Neural cell (in vitro differentiated cells): Measurements from ENCODE around the gene CD226. TPM values are rescaled to one million over a fixed set of nuclear protein-coding genes. Genes with fewer than 3 reads are reported as not detected.
"Not testable (repeated sequence)": the region's sequence is repeated elsewhere in the genome, so short reads cannot be mapped to it uniquely, and the experiment has no call there.

ENCODE experiments used
- H2AFZ ChIP-seq: fragments of 200-600, 300-800 bp; sonication (generic), shearing (Covaris generic); 2 replicates; pipeline ENCODE4 v1.6.0; 2014; ENCODE audit warnings: low read depth, mild to moderate bottlenecking, antibody characterized with exemption, low read length, moderate library complexity
- H3F3A ChIP-seq: fragments of 200-600 bp; shearing (Covaris generic); 2 replicates; pipeline ENCODE4 v1.6.1; 2016; ENCODE audit warnings: mild to moderate bottlenecking, moderate library complexity, mixed read lengths, antibody characterized with exemption, low read length; ENCODE audit not compliant: insufficient read depth, poor library complexity, severe bottlenecking
- H3K27ac ChIP-seq: fragments of 200-600, 300-800 bp; sonication (generic), shearing (Covaris generic); 2 replicates; pipeline ENCODE4 v1.5.1; 2014; ENCODE audit warnings: mild to moderate bottlenecking, low read length, moderate library complexity
- H3K27me3 ChIP-seq: fragments of 300-800, 200-600 bp; sonication (generic), shearing (Covaris generic); 2 replicates; pipeline ENCODE4 v1.6.0; 2014; ENCODE audit warnings: mild to moderate bottlenecking, low read depth, low read length, moderate library complexity; ENCODE audit not compliant: insufficient read depth
- H3K36me3 ChIP-seq: fragments of 300-800, 200-600 bp; sonication (generic), shearing (Covaris generic); 2 replicates; pipeline ENCODE4 v1.5.1; 2014; ENCODE audit warnings: mild to moderate bottlenecking, antibody characterized with exemption, low read length, moderate library complexity; ENCODE audit not compliant: insufficient read depth
- H3K4me2 ChIP-seq: fragments of 300-800, 200-600 bp; sonication (generic), shearing (Covaris generic); 2 replicates; pipeline ENCODE4 v1.6.0; 2014; ENCODE audit warnings: mild to moderate bottlenecking, low read length
- H3K4me3 ChIP-seq: fragments of 300-800, 200-600 bp; sonication (generic), shearing (Covaris generic); 2 replicates; pipeline ENCODE4 v1.5.1; 2014; ENCODE audit warnings: mild to moderate bottlenecking, low read length, moderate library complexity
- H3K79me2 ChIP-seq: fragments of 200-600 bp; shearing (Covaris generic); replicated peaks from 2 replicates; pipeline ENCODE4 v1.6.0; 2014; ENCODE audit warnings: mild to moderate bottlenecking, low read length, moderate library complexity; ENCODE audit not compliant: insufficient read depth
- H3K9ac ChIP-seq: fragments of 300-800, 200-600 bp; sonication (generic), shearing (Covaris generic); 2 replicates; pipeline ENCODE4 v1.6.1; 2016; ENCODE audit warnings: mild to moderate bottlenecking, low read length, mixed read lengths
- H3K9me2 ChIP-seq: fragments of 200-600 bp; shearing (Covaris generic); 2 replicates; pipeline ENCODE4 v1.6.1; 2016; ENCODE audit warnings: mild to moderate bottlenecking, low read length, mixed read lengths; ENCODE audit not compliant: insufficient read depth
- H3K9me3 ChIP-seq: fragments of 200-600, 300-800 bp; sonication (generic), shearing (Covaris generic); 2 replicates; pipeline ENCODE4 v1.6.1; 2016; ENCODE audit warnings: mild to moderate bottlenecking, mixed run types, low read length, moderate library complexity, mixed read lengths
- H4K20me1 ChIP-seq: fragments of 200-600 bp; shearing (Covaris generic); 2 replicates; pipeline ENCODE4 v1.6.1; 2016; ENCODE audit warnings: mild to moderate bottlenecking, mixed run types; ENCODE audit not compliant: insufficient read depth
- CTCF ChIP-seq: fragments of 450-650 bp; IDR thresholded peaks from 2 replicates; pipeline ENCODE4 v1.5.1; 2014; ENCODE audit warnings: antibody characterized with exemption, mild to moderate bottlenecking, moderate library complexity; ENCODE audit not compliant: poor library complexity, severe bottlenecking
- EP300 ChIP-seq: fragments of 450-650 bp; conservative IDR thresholded peaks from 2 replicates; pipeline ENCODE4 v1.6.1; 2014; ENCODE audit warnings: antibody characterized with exemption, mild to moderate bottlenecking, moderate library complexity; ENCODE audit not compliant: poor library complexity, severe bottlenecking
- EZH2 ChIP-seq: fragments of 200-600, 300-800 bp; shearing (Covaris generic), sonication (generic); IDR thresholded peaks from 2 replicates; pipeline ENCODE4 v1.6.1; 2014; ENCODE audit warnings: antibody characterized with exemption, low read length, borderline replicate concordance, mild to moderate bottlenecking; ENCODE audit not compliant: insufficient read depth, poor library complexity, severe bottlenecking
- MXI1 ChIP-seq: fragments of 450-650 bp; conservative IDR thresholded peaks from 2 replicates; pipeline ENCODE4 v1.6.1; 2014; ENCODE audit warnings: antibody characterized with exemption, mild to moderate bottlenecking; ENCODE audit not compliant: poor library complexity, severe bottlenecking
- POLR2AphosphoS5 ChIP-seq: IDR thresholded peaks from 2 replicates; pipeline ENCODE4 v1.6.1; 2012
- RAD21 ChIP-seq: fragments of 450-650 bp; conservative IDR thresholded peaks from 2 replicates; pipeline ENCODE4 v1.6.1; 2014; ENCODE audit warnings: antibody characterized with exemption, mild to moderate bottlenecking, moderate library complexity
- REST ChIP-seq: IDR thresholded peaks from 2 replicates; pipeline ENCODE4 v1.6.1; 2012; ENCODE audit warnings: borderline replicate concordance
- SMC3 ChIP-seq: fragments of 450-650 bp; conservative IDR thresholded peaks from 2 replicates; pipeline ENCODE4 v1.6.1; 2014; ENCODE audit warnings: antibody characterized with exemption, mild to moderate bottlenecking, moderate library complexity; ENCODE audit not compliant: poor library complexity
- TAF1 ChIP-seq: IDR thresholded peaks from 2 replicates; pipeline ENCODE4 v1.6.1; 2012; ENCODE audit warnings: low read depth
- polyA plus RNA-seq: library from polyadenylated mRNA; depleted of rRNA; stranded (reverse); fragments of >200 nt; gene quantifications from 2 replicates; pipeline ENCODE4 v1.2.3, GENCODE V29; 2014

The CD226 gene
- polyA plus RNA-seq, 1 donor from 2014 or later = 0.11 TPM

GRCh38 chr18:69838003-69838402 is 109.7 kb downstream of the CD226 start:
- Histone ChIP-seq H3K27me3 (no peaks in the 10 kb centered on the region), H3K4me3 (no peak overlapping the region), H3K79me2 (no peaks in the 10 kb centered on the region), H3K9me2 (no peaks in the 10 kb centered on the region), H3K9ac (no peak overlapping the region), H3K4me2 (no peak overlapping the region), H3K36me3 (no peaks in the 10 kb centered on the region), H3K27ac (no peak overlapping the region), H2AFZ (no peak overlapping the region), H3F3A (no peaks in the 10 kb centered on the region), H3K9me3 (no peaks in the 10 kb centered on the region), H4K20me1 (no peaks in the 10 kb centered on the region)
- TF ChIP-seq EZH2 (no peak), TAF1 (no peak), POLR2AphosphoS5 (no peak), SMC3 (no peak), REST (no peak), MXI1 (no peak), RAD21 (no peak)

GRCh38 chr18:69834980-69835379 is 112.7 kb downstream of the CD226 start:
- H3F3A ChIP-seq, H3K4me3 ChIP-seq, H3K4me2 ChIP-seq, H2AFZ ChIP-seq, H3K9ac ChIP-seq, H4K20me1 ChIP-seq, H3K9me3 ChIP-seq, H3K9me2 ChIP-seq, H3K79me2 ChIP-seq, H3K36me3 ChIP-seq, H3K27me3 ChIP-seq, H3K27ac ChIP-seq: not testable (repeated sequence)

GRCh38 chr18:69830189-69830588 is 117.5 kb downstream of the CD226 start:
- H4K20me1 ChIP-seq = no peaks in the 10 kb centered on the region
- no peaks in the 10 kb centered on the region for H3K27me3 ChIP-seq
- H2AFZ ChIP-seq = no peak overlapping the region
- no peak overlapping the region for H3K27ac ChIP-seq
- no peaks in the 10 kb centered on the region for H3K36me3 ChIP-seq
- H3K9me2 ChIP-seq = no peaks in the 10 kb centered on the region
- H3K4me3 ChIP-seq = no peak overlapping the region
- no peaks in the 10 kb centered on the region for H3K79me2 ChIP-seq
- H3F3A ChIP-seq = no peaks in the 10 kb centered on the region
- no peak for TF ChIP-seq REST
- no peak for TF ChIP-seq CTCF
- TF ChIP-seq RAD21 = no peak
- TF ChIP-seq POLR2AphosphoS5 = no peak
- no peak for TF ChIP-seq TAF1
- no peak for TF ChIP-seq EZH2
- TF ChIP-seq EP300 = no peak
- no peak for TF ChIP-seq MXI1
- TF ChIP-seq SMC3 = no peak
- no peak overlapping the region for H3K4me2 ChIP-seq
- H3K9ac ChIP-seq = no peak overlapping the region
- H3K9me3 ChIP-seq = no peaks in the 10 kb centered on the region
